Tibial artery (tissue), 4 donors: ENCODE data around the gene MICU2.

Source experiments
- DNase-seq, 2 donors: peaks; one replicate each; pipeline ENCODE4 v3.0.0-alpha.2; 2019
- H3K27ac ChIP-seq, 2 donors: fragments of 200-600 bp; sonication (generic) in 1 of 2; 1 replicate in 1 of 2; 2 replicates in 1 of 2; pipeline ENCODE4 v1.5.1; 2018 to 2019; ENCODE audit warnings: mild to moderate bottlenecking in 1 of 2
- H3K27me3 ChIP-seq, 2 donors: fragments of 200-600 bp; sonication (generic) in 1 of 2; one replicate each; pipeline versions ENCODE4 v1.5.1 to v1.6.0; 2016 to 2019
- H3K36me3 ChIP-seq, 3 donors: fragments of 200-600 bp; sonication (generic) in 2 of 3; one replicate each; pipeline ENCODE4 v1.5.1; 2016 to 2019; ENCODE audit warnings: mild to moderate bottlenecking in 2 of 3
- H3K4me1 ChIP-seq, 4 donors: fragments of 200-600 bp; sonication (generic) in 2 of 4; 1 replicate in 3 of 4; 2 replicates in 1 of 4; pipeline ENCODE4 v1.5.1; 2016 to 2019
- H3K4me3 ChIP-seq, 2 donors: fragments of 200-600 bp; sonication (generic) in 1 of 2; 1 replicate in 1 of 2; 2 replicates in 1 of 2; pipeline ENCODE4 v1.5.1; 2018 to 2019; ENCODE audit warnings: mild to moderate bottlenecking in 2 of 2
- H3K9me3 ChIP-seq, 3 donors: fragments of 200-600 bp; sonication (generic) in 1 of 3; one replicate each; pipeline ENCODE4 v1.5.1; 2016 to 2019
- CTCF ChIP-seq, 2 experiments: fragments of 200-600 bp in 1 of 2; fragments of 450-650 bp in 1 of 2; IDR thresholded peaks; one replicate each; pipeline ENCODE4 v1.5.1; 2017 to 2019; ENCODE audit warnings: antibody characterized with exemption in 2 of 2, mild to moderate bottlenecking in 1 of 2, moderate library complexity in 1 of 2
- intact Hi-C: fragments of 100-400 bp; cut with DNase I; formaldehyde crosslinking; loops from one replicate; pipeline ENCODE4 v1.15.0; 2023; ENCODE audit warnings: low total_unique reads

The MICU2 gene

GRCh38 chr13:21549633-21550032 is 54.3 kb downstream of the MICU2 start:
- DNase-seq = no peak
- Histone ChIP-seq H3K27me3 (no peaks in the 10 kb centered on the region), H3K4me1 (no peaks in the 10 kb centered on the region), H3K4me3 (no peak overlapping the region), H3K27ac (no peak overlapping the region), H3K36me3 (peaks cover 0 to 4% (median 0%) of the 10 kb centered on the region in 3 donors), H3K9me3 (no peaks in the 10 kb centered on the region)
- no peak for TF ChIP-seq CTCF (IDR thresholded peaks at IDR 0.05)
- intact Hi-C loops = no loop called here

GRCh38 chr13:21548577-21548976 is 55.4 kb downstream of the MICU2 start:
- Histone ChIP-seq H3K9me3 (no peaks in the 10 kb centered on the region), H3K27me3 (no peaks in the 10 kb centered on the region), H3K36me3 (peaks cover 0 to 4% (median 0%) of the 10 kb centered on the region in 3 donors), H3K4me1 (no peaks in the 10 kb centered on the region), H3K27ac (no peak overlapping the region), H3K4me3 (no peak overlapping the region)
- no peak for DNase-seq
- TF ChIP-seq CTCF (IDR thresholded peaks at IDR 0.05) = no peak
- intact Hi-C loops = no loop called here

- TF ChIP-seq CTCF (IDR thresholded peaks at IDR 0.05) = no peak
Measured at GRCh38 chr13:21546372-21546771, 57.6 kb downstream of the MICU2 start.

GRCh38 chr13:21544515-21544914 is 59.5 kb downstream of the MICU2 start:
- H3K4me3 ChIP-seq = no peak overlapping the region
- DNase-seq = no peak
- H3K27me3 ChIP-seq = no peaks in the 10 kb centered on the region
- TF ChIP-seq CTCF (IDR thresholded peaks at IDR 0.05) = no peak
- H3K4me1 ChIP-seq = peaks cover 0 to 12% (median 0%) of the 10 kb centered on the region in 4 donors
- H3K27ac ChIP-seq = no peak overlapping the region
- peaks cover 0 to 4% (median 0%) of the 10 kb centered on the region in 3 donors for H3K36me3 ChIP-seq
- no peaks in the 10 kb centered on the region for H3K9me3 ChIP-seq
- intact Hi-C loops = no loop called here

More at GRCh38 chr13:21546372-21546771, 57.6 kb downstream of the MICU2 start:
- H3K27ac ChIP-seq = no peak overlapping the region
- no peaks in the 10 kb centered on the region for H3K9me3 ChIP-seq
- H3K27me3 ChIP-seq = no peaks in the 10 kb centered on the region
- peaks cover 0 to 12% (median 0%) of the 10 kb centered on the region in 4 donors for H3K4me1 ChIP-seq
- DNase-seq = no peak
- intact Hi-C loops = no loop called here
- peaks cover 0 to 4% (median 0%) of the 10 kb centered on the region in 3 donors for H3K36me3 ChIP-seq
- H3K4me3 ChIP-seq = no peak overlapping the region

- Histone ChIP-seq H3K27me3 (no peaks in the 10 kb centered on the region), H3K36me3 (peaks cover under 1 to 5% (median 5%) of the 10 kb centered on the region in 3 donors), H3K27ac (no peak overlapping the region), H3K9me3 (no peaks in the 10 kb centered on the region), H3K4me3 (no peak overlapping the region), H3K4me1 (peaks cover 0 to 12% (median 0%) of the 10 kb centered on the region in 4 donors)
- DNase-seq = no peak
- intact Hi-C loops = no loop called here
- no peak for TF ChIP-seq CTCF (IDR thresholded peaks at IDR 0.05)
Measured at GRCh38 chr13:21542563-21542962, 61.4 kb downstream of the MICU2 start.

GRCh38 chr13:21541980-21542379 is 62.0 kb downstream of the MICU2 start:
- intact Hi-C loops = no loop called here
- H3K4me1 ChIP-seq = peaks cover 0 to 12% (median 0%) of the 10 kb centered on the region in 4 donors

More at GRCh38 chr13:21541980-21542379, 62.0 kb downstream of the MICU2 start:
- no peaks in the 10 kb centered on the region for H3K9me3 ChIP-seq
- peaks cover 0 to 6% (median 5%) of the 10 kb centered on the region in 3 donors for H3K36me3 ChIP-seq
- no peak for DNase-seq
- H3K27me3 ChIP-seq = no peaks in the 10 kb centered on the region
- no peak overlapping the region for H3K4me3 ChIP-seq
- no peak for TF ChIP-seq CTCF (IDR thresholded peaks at IDR 0.05)
- H3K27ac ChIP-seq = no peak overlapping the region
